Stimulated activated naive CD8-positive, alpha-beta T cell treated with anti-CD3 and anti-CD28 coated beads, Interleukin-15, amount 100 ng/mL, for 72 hours (primary cell): ENCODE results near the gene HDAC11.
A peak's percentile ranks its signal among the peaks of the same experiment; 100 is the strongest.
"Not testable (repeated sequence)": the region's sequence is repeated elsewhere in the genome, so short reads cannot be mapped to it uniquely, and the experiment has no call there.

Experiments used
- ATAC-seq: fragments of 150-1000 bp; cut with Tn5 transposase; 2 replicates; pipeline ENCODE4 v1.10.0; 2021; ENCODE audit warnings: mild to moderate bottlenecking, moderate library complexity
- DNase-seq, 2 donors: peaks; one replicate each; pipeline ENCODE4 v3.0.0; 2021 to 2022
- H3K27ac Mint-ChIP-seq, 2 donors: one replicate each; pipeline ENCODE4 v1.8.0; 2022; ENCODE audit warnings: mild to moderate bottlenecking in 2 of 2, mixed read lengths in 2 of 2, moderate library complexity in 2 of 2
- H3K27me3 Mint-ChIP-seq: one replicate; pipeline ENCODE4 v1.8.0; 2022; ENCODE audit warnings: mixed read lengths
- H3K4me1 Mint-ChIP-seq: one replicate; pipeline ENCODE4 v1.8.0; 2022; ENCODE audit warnings: mild to moderate bottlenecking, mixed read lengths
- H3K4me3 Mint-ChIP-seq, 2 donors: one replicate each; pipeline ENCODE4 v1.8.0; 2022; ENCODE audit warnings: mild to moderate bottlenecking in 2 of 2, mixed read lengths in 2 of 2, moderate library complexity in 1 of 2
- H3K9me3 Mint-ChIP-seq, 2 donors: one replicate each; pipeline ENCODE4 v1.8.0; 2022; ENCODE audit warnings: mixed read lengths in 2 of 2

HDAC11 gene

DNA sequence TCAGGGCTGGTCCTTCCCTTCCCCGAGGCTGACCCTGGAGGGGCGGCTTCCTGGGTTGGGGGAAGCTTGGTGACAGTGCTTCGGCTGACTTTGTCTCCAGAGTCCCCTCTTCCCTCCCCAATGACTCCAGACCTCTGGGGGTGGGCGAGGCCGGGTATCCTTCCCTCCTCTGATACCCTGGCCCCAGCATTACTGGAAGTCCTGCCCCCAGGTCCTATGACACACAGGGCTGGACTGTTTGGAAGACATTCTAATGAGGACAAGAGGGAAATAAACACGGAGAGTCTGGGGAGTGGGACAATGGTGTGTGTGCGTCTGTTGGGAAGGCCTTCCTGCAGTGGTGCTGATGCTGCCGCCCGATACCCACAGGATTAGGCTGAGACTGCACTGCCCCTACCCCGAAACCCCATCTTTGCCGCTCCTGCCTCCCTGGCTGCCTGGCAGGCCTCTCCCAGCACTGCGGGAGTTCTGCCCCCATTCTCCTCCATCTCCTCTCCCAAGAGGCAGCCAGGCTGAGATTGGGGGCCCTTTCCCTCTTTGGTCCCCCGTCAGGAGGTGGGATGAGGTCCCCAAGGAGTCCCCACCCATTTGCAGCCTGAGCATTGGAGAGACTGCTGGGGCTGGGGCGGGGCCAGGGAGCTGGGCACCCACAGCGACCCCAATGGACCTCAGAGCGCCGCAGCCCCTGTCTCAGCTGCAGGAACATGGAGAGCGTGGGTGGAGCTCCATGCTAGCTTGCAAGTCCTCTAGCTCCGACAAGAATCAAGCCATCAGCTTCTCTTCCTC is 39.1 kb downstream of the HDAC11 start:
- H3K4me3 Mint-ChIP-seq, result no peak overlapping the region
- ATAC-seq (no peak), DNase-seq (no peak)
- no peaks in the 10 kb centered on the region for H3K4me1 Mint-ChIP-seq
- H3K9me3 Mint-ChIP-seq, result peaks cover 9% of the 10 kb centered on the region in 2 donors
- no peaks in the 10 kb centered on the region for H3K27me3 Mint-ChIP-seq
- no peak overlapping the region for H3K27ac Mint-ChIP-seq

DNA sequence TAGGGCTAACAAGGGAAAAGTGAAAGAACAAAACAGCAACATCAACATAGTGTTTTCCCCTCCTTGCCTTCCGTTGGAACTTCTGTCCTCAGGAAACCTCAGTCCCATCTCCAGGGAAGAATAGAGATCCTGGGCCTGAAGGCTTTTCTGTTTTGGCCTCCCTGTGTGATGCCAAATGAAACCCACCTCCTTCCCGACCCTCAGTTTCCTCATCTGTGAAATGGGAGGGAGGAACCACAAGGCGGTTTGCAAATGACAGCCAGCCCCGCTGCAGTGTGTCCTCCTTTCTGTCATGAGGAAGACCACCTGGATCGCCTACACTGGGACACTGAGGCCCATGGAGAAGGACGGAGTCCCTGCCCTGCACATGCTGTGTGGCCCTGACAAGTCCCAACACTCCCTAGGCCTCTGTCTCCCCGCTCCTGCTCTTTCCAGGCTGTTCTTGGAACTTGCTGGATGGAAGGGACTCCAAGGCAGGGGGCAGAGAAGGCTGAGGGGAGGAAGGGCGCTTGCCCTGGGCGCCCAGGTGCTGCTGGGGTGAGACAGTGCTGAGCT is 40.3 kb downstream of the HDAC11 start:
- H3K27ac Mint-ChIP-seq, result no peak overlapping the region
- H3K27me3 Mint-ChIP-seq, result no peaks in the 10 kb centered on the region
- no peaks in the 10 kb centered on the region for H3K4me1 Mint-ChIP-seq
- ATAC-seq (no peak), DNase-seq (no peak)
- H3K4me3 Mint-ChIP-seq, result no peak overlapping the region
- peaks cover 9% of the 10 kb centered on the region in 2 donors for H3K9me3 Mint-ChIP-seq

DNA sequence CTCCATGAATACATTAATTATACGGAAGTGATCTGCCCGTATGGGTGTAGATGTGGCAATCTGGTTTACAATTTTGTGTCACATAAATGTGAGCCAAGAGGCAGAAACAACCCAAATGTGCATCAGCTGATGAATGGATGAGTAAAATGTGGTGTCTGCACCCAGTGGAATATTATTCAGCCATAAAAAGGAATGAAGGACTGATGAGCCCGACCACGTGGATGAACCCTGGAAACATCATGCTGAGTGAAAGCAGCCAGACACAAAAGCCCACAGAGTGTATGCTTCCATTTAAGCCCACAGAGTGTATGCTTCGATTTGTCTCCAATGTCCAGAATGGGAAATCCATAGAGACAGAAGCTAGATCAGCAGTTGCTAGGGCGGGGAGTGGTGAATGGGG is 41.2 kb downstream of the HDAC11 start:
- no peak for ATAC-seq
- Mint-ChIP-seq H3K4me1 (no peaks in the 10 kb centered on the region), H3K9me3 (peaks cover 9% of the 10 kb centered on the region in 2 donors), H3K27me3 (no peaks in the 10 kb centered on the region), H3K4me3 (no peak overlapping the region), H3K27ac (no peak overlapping the region)
- no peak for DNase-seq

DNA sequence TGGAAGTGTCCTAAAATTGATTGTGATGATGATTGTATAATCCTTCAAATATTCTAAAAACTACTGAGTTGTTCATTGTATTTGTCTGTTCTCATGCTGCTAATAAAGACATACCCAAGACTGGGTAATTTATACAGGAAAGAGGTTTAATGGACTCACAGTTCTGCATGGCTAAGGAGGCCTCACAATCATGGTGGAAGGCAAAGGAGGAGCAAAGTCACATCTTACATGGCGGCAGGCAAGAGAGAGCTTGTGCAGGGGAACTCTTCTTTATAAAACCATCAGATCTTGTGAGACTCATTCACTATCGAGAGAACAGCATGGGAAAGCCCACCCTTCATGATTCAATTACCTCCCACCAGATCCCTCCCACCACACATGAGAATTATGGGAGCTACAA is 41.6 kb downstream of the HDAC11 start:
- not testable (repeated sequence) for H3K4me3 Mint-ChIP-seq, H3K27ac Mint-ChIP-seq, ATAC-seq, H3K9me3 Mint-ChIP-seq, H3K27me3 Mint-ChIP-seq, DNase-seq, H3K4me1 Mint-ChIP-seq

DNA sequence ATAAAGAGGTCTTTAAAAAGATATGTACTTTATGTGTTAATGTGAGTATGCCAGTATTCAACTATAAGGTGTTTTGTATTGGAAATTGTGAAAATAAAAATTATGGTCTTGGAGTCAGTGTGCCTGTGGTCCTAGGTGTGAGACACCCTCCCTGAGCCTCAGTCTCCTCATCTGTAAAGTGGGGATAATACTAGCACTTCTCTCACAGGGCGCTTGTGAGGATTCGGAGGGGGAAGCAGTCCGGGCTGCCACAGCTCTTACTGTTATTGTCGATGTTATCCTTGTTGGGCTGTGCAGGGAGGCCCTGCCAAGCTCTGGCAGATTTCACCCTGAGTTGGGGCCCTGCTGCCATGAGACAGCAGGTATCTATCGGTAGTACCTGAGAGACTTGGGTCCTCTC is 42.1 kb downstream of the HDAC11 start:
- Mint-ChIP-seq H3K27me3 (no peaks in the 10 kb centered on the region), H3K9me3 (peaks cover 9% of the 10 kb centered on the region in 2 donors), H3K4me3 (no peak overlapping the region), H3K27ac (no peak overlapping the region), H3K4me1 (no peaks in the 10 kb centered on the region)
- ATAC-seq (no peak), DNase-seq (no peak)

DNA sequence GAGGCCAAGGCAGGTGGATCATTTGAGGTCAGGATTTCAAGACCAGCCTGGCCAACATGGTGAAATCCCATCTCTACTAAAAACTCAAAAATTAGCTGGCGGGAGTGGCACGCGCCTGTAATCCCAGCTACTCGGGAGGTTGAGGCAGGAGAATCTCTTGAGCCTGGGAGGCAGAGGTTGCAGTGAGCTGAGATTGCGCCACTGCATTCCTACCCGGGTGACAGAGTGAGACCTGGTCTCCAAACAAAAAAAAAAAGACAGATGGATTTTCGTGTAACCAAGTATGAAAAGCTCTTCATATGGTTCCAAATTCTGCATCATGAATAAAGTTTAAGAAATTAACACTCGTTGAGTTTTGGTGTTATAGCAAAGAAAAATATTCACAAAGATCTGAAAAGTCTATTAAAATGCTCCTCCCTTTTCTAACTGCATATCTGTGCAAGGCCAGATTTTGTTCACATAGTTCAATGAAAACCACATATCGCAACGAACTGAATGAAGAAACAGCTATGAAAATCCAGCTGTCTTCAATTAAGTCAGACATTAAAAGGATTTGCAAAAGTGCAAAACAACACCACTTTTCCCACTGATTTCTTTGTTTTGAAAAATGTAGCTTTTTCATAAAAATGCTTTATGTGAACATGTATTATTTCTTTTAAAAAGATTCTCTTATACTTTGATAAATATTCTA is 45.0 kb downstream of the HDAC11 start:
- Mint-ChIP-seq H3K27me3 (no peaks in the 10 kb centered on the region), H3K4me3 (no peak overlapping the region), H3K27ac (no peak overlapping the region), H3K9me3 (peaks cover 9% of the 10 kb centered on the region in 2 donors), H3K4me1 (no peaks in the 10 kb centered on the region)
- ATAC-seq (no peak), DNase-seq (no peak)

DNA sequence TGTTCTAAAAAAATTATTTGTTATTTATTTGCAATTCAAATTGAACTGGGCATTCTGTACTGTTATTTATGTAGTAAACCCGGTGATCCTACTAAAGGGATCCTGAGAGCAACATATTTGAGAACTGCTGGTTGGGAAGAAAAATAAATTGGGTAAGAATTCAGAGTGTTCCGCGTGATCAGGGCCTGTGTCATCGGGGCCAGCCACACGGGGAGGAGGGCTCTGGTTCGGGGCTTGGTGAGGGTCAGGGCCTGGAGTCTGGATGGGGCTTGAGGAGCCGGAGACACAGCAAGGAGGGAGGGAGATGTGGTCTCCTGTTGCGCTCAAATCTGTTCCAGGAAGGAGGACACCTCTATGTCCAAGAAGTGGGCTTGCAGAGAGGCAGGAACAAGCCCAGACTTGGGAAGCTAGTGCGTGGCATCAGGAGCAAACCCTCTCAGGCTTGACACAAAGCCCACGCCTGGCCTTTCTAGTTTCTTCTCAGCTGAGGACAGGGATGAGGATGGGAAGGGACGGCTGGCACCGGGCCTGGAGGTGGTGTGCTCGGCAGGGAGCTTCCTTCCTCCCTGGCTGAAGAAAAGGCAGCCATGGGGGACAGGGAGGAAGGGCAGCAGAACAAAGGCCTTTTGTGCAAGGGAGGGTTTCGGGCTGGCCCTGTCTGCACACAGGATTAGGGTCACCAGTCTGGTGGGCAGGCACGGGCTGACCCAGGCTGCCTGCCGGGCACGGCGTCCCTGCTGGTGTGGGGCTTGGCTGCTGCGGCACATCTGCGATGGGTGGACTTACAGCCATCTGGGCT is 45.9 kb downstream of the HDAC11 start:
- H3K27ac Mint-ChIP-seq, result peak overlapping the region; percentile 2 to 15
- peaks cover 9% of the 10 kb centered on the region in 2 donors for H3K9me3 Mint-ChIP-seq
- no peaks in the 10 kb centered on the region for H3K4me1 Mint-ChIP-seq
- no peak overlapping the region for H3K4me3 Mint-ChIP-seq
- no peaks in the 10 kb centered on the region for H3K27me3 Mint-ChIP-seq
- no peak for DNase-seq
- ATAC-seq, result no peak

DNA sequence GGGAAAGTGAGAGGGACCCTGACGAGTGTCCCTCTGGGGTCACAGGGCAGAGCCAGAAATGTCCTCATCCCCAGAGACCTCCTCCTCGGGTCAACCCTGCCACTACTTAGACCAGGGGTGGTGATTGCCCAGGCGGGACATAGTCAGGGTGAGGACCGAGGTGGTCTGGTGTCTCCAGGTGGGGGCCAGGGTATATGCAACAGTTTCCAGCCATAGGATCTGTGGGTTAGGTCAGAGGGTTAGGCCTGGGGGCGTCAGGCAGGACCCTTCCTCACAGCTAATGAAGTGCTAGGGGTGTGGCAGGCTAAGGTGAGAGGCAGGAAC is 46.5 kb downstream of the HDAC11 start:
- H3K4me1 Mint-ChIP-seq, result no peaks in the 10 kb centered on the region
- no peaks in the 10 kb centered on the region for H3K27me3 Mint-ChIP-seq
- peaks cover 5 to 9% of the 10 kb centered on the region in 2 donors for H3K9me3 Mint-ChIP-seq
- H3K4me3 Mint-ChIP-seq, result no peak overlapping the region
- DNase-seq, result no peak
- no peak overlapping the region for H3K27ac Mint-ChIP-seq
- no peak for ATAC-seq

DNA sequence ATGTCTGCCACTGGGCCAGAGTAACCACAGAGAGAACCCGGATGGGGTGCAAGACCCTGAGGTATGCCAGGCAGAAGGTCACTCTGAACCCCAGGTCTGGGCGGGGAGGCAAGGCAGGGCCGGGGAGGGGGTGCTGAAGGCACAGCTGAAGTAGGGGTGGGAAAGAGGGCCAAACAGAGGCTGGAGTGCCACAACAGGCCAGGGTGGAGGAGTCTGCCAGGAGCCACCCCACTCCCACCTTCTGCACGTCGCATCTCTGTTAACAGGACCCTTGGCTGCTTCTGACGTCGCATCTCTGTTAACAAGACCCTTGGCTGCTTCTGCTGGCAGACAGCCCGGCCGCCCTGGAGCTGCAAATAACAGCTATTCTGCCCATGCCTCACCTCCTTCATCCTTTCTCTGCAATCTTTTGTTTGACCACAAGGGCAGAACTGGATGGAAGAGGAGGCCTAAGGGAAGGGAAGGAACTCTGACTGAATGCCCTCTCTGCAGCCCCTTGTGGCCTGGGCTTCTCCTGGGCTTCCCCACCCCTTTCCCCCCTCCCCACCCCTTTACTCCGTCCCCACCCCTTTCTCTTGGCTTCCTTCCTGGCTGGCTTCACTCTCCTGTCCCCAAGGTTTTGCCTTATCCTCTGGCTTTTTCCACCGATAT is 48.2 kb downstream of the HDAC11 start:
- ATAC-seq (peak; percentile 23), DNase-seq (no peak)
- no peaks in the 10 kb centered on the region for H3K9me3 Mint-ChIP-seq
- no peak overlapping the region for H3K4me3 Mint-ChIP-seq
- H3K27ac Mint-ChIP-seq, result no peak overlapping the region
- H3K27me3 Mint-ChIP-seq, result no peaks in the 10 kb centered on the region
- no peaks in the 10 kb centered on the region for H3K4me1 Mint-ChIP-seq

DNA sequence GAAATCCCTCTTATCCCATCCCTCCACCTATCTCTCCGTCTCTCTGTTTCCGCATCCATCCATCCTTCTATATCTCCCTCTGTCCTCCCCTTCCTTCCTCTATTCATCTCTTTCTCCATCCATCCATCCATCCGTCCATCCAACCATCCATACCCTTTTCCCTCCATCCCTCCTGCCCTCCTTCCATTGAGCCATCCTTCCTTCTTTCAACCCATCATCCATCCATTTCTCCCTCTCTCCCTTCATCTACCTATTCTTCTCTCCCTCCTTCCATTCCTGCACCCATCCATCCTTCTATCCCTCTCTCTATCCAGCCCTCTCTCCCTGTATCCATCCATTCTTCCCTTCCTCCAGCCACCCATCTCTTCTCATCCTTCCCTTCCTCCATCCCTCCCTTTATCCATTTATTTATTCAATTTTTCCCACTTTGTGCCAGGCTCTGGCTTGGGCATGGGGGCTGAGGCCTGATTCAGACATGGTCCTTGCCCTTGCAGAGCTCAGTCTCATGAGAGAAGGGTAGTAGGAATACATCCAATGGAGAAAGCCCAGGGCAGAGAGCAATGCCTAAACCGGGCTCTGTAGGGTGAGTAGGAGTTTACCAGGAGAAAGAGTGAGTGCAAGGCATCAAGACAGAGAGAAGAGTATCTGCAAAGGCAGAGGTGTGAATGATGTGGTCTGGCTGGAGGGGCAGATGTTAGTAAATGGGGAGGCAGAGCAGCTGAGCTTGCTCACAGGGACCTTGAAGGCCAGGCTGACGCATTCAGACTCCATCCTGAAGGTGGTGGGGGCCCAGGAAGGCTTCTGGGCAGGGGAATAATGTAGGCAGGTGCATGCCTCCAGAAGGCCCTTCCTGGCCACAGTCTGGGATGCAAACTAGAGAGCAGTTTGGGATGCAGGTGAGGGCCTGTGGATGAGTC is 49.3 kb downstream of the HDAC11 start:
- no peak overlapping the region for H3K4me3 Mint-ChIP-seq
- H3K9me3 Mint-ChIP-seq, result no peaks in the 10 kb centered on the region
- H3K27me3 Mint-ChIP-seq, result no peaks in the 10 kb centered on the region
- ATAC-seq (no peak), DNase-seq (no peak)
- no peaks in the 10 kb centered on the region for H3K4me1 Mint-ChIP-seq
- peak overlapping the region in 1 of 2 donors; percentile 55 for H3K27ac Mint-ChIP-seq

DNA sequence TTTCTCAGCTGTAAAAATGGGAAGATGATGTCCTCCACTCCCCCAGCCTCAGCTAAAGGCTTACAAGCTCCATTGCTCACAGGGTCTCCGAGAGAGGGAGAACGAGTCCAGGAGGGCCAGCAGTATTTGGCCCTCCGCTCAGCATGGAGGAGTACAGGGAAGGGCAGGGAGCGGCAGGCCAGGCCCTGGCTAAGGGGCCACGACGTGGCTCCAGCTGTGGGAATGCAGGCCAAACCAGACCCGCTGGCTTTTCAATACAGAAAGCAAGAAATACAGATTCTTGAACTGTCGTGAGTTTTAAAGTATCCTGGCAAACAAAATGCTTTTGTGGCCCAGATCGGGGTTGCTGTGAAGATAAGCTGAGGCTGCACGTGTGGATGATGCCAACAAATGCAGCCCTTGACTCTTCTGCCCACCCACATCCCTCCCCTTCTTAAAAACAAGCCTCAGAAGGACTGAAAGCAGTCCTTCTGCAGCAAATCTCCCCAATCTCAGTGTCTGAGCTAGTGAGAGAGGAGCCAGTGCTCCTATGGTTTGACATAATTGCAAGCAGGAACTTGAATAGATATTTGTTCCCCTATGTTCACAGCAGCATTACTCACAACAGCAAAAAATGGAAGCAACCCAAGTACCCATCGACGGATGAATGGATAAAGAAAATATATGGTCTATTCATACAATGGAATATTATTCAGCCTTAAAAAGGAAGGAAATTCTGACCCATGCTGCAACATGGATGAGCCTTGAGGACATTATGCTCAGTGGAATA is 50.3 kb downstream of the HDAC11 start:
- no peak overlapping the region for H3K27ac Mint-ChIP-seq
- no peak overlapping the region for H3K4me3 Mint-ChIP-seq
- ATAC-seq (no peak), DNase-seq (no peak)
- peaks cover 6% of the 10 kb centered on the region for H3K27me3 Mint-ChIP-seq
- no peaks in the 10 kb centered on the region for H3K4me1 Mint-ChIP-seq
- H3K9me3 Mint-ChIP-seq, result no peaks in the 10 kb centered on the region

DNA sequence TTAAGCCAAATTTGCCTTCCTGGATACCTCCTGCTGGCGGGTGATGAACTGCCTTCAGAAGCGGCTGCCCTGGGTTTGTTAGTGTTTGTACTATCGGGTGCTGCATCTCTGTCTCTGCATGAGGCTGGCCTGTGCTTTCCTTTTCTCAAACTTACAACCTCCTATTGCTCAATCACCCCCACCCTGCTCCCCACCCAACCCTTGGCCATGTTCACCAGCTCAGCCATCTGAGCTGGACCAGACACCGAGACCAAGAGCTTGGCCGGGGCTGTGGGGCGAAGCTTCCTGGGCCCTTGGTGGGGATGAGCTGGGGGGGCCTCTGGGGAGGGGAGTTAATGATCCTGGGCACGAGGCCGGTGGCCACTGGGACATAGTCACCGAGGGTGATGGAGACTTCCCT is 52.0 kb downstream of the HDAC11 start:
- no peak overlapping the region for H3K27ac Mint-ChIP-seq
- peaks cover 8% of the 10 kb centered on the region for H3K4me1 Mint-ChIP-seq
- ATAC-seq (no peak), DNase-seq (no peak)
- H3K27me3 Mint-ChIP-seq, result peaks cover 20% of the 10 kb centered on the region
- H3K4me3 Mint-ChIP-seq, result no peak overlapping the region
- no peaks in the 10 kb centered on the region for H3K9me3 Mint-ChIP-seq

DNA sequence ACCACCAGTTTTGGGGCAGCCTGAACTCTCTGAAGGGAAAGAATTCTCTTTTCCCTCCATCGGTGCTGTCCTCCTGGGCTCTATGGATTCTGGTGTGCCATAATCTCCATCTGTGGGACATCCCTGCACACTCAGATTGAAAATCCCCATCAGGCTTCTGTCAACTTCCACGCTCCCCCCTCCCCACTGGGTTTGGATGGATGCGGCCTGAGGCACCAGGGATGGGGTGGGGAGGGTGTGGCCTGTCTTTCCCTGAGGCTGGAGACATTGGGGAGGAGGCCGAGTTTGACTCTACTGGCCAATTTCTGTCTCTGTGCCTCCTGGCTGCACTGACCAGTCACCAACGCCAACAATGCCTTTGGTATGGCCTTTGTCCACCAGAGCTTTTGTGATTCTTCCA is 52.5 kb downstream of the HDAC11 start:
- DNase-seq (no peak), ATAC-seq (no peak)
- Mint-ChIP-seq H3K27ac (no peak overlapping the region), H3K4me3 (no peak overlapping the region), H3K27me3 (peaks cover 26% of the 10 kb centered on the region), H3K4me1 (peaks cover 9% of the 10 kb centered on the region), H3K9me3 (no peaks in the 10 kb centered on the region)

DNA sequence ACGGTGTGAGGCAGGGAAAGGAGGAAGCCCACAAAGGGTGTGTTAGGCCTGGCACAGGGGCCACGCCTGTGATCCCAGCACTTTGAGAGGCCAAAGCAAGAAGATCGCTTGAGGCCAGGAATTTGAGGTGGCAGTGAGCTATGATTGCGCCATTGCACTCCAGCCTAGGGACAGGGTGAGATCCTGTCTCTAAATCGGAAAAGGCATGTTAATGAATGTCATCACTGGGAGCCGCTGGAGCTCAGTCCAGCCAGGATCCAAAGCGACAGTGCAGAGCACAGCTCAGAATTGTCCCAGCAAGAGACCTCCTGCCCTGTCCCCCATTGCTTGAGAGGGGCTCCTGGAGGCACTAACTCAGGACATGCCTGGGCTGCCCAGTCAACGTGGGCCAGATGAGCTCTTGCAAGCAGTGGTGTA is 53.8 kb downstream of the HDAC11 start:
- Mint-ChIP-seq H3K27me3 (peaks cover 36% of the 10 kb centered on the region), H3K4me3 (no peak overlapping the region), H3K4me1 (peaks cover 9% of the 10 kb centered on the region), H3K27ac (no peak overlapping the region), H3K9me3 (no peaks in the 10 kb centered on the region)
- no peak for ATAC-seq
- DNase-seq, result no peak
